ENCODE measurements around the gene VAPB. TPM values are rescaled to one million over a fixed set of nuclear protein-coding genes. Genes with fewer than 3 reads are reported as not detected.
"Not testable (repeated sequence)": the region's sequence is repeated elsewhere in the genome, so short reads cannot be mapped to it uniquely, and the experiment has no call there.

Gene VAPB
- total and polyA plus RNA-seq, 10 donors: 11.2 to 32.5 (median 23.3) TPM

- intact Hi-C loops (cut with DNase I; ENCODE audit: low total_unique reads): no loop called here
- Histone ChIP-seq H3K9me3 (no peaks in the 10 kb centered on the region), H3K4me3 (peak overlapping the region in 1 of 8 donors; percentile 17), H3K4me1 (peaks cover 27 to 84% (median 57%) of the 10 kb centered on the region in 6 donors), H3K27me3 (replicated peaks in 1 of 7) (no peaks in the 10 kb centered on the region), H3K36me3 (no peaks in the 10 kb centered on the region), H3K27ac (peak overlapping the region in 7 of 8 donors; percentile 61 to 78 (median 68))
- no peak for DNase-seq
- no peak for TF ChIP-seq CTCF (IDR thresholded peaks at IDR 0.05 in 8 of 11, conservative IDR thresholded peaks at IDR 0.05 in 3 of 11)
- no peak for TF ChIP-seq POLR2A (IDR thresholded peaks at IDR 0.05)
- no peak for TF ChIP-seq POLR2AphosphoS5 (IDR thresholded peaks at IDR 0.05)
- WGBS, 5 donors: 46 to 57% (median 55%) methylated on average over 2 of the region's 2 CpGs
These were observed 19.0 kb downstream of the VAPB start for GRCh38 chr20:58407966-58408557.

GRCh38 chr20:58408603-58409246, 19.7 kb downstream of the VAPB start:
- intact Hi-C loops (cut with DNase I; ENCODE audit: low total_unique reads): no loop called here

GRCh38 chr20:58414216-58414615, 25.2 kb downstream of the VAPB start:
- H3K27ac ChIP-seq; H3K27me3 ChIP-seq (replicated peaks in 1 of 7); H3K9me3 ChIP-seq; intact Hi-C loops (cut with DNase I; ENCODE audit: low total_unique reads); H3K4me3 ChIP-seq: not testable (repeated sequence)
- peak; percentile 77 for DNase-seq
- H3K36me3 ChIP-seq: peaks cover 0 to 25% (median 2%) of the 10 kb centered on the region in 6 donors
- 97% methylated on average over 33 of the region's 35 CpGs; no CpG with 5 or more reads in 4 of the 5 donors for WGBS, 5 donors
- H3K4me1 ChIP-seq: peaks cover 3 to 54% (median 34%) of the 10 kb centered on the region in 6 donors

More at GRCh38 chr20:58408603-58409246, 19.7 kb downstream of the VAPB start:
- H3K36me3 ChIP-seq: no peaks in the 10 kb centered on the region
- H3K27ac ChIP-seq: peak overlapping the region in 7 of 8 donors; percentile 61 to 78 (median 68)
- H3K27me3 ChIP-seq (replicated peaks in 1 of 7): no peaks in the 10 kb centered on the region
- 31 to 43% (median 32%) methylated on average over 3 of the region's 3 CpGs for WGBS, 5 donors
- H3K4me1 ChIP-seq: peaks cover 27 to 77% (median 51%) of the 10 kb centered on the region in 6 donors
- no peaks in the 10 kb centered on the region for H3K9me3 ChIP-seq
- DNase-seq: no peak
- TF ChIP-seq POLR2AphosphoS5 (IDR thresholded peaks at IDR 0.05) (no peak), POLR2A (IDR thresholded peaks at IDR 0.05) (no peak), CTCF (IDR thresholded peaks at IDR 0.05 in 8 of 11, conservative IDR thresholded peaks at IDR 0.05 in 3 of 11) (no peak)
- peak overlapping the region in 1 of 8 donors; percentile 17 for H3K4me3 ChIP-seq

GRCh38 chr20:58414786-58415185, 25.8 kb downstream of the VAPB start:
- H3K27me3 ChIP-seq (replicated peaks in 1 of 7); DNase-seq; H3K9me3 ChIP-seq; H3K27ac ChIP-seq; H3K4me3 ChIP-seq; intact Hi-C loops (cut with DNase I; ENCODE audit: low total_unique reads): not testable (repeated sequence)
- Histone ChIP-seq H3K4me1 (peaks cover 0 to 49% (median 29%) of the 10 kb centered on the region in 6 donors), H3K36me3 (peaks cover 0 to 31% (median 6%) of the 10 kb centered on the region in 6 donors)
- WGBS, 5 donors: 96 to 99% (median 98%) methylated on average over 18 to 26 of the region's 26 CpGs

GRCh38 chr20:58416057-58416456, 27.0 kb downstream of the VAPB start:
- peaks cover 0 to 44% (median 15%) of the 10 kb centered on the region in 6 donors for H3K36me3 ChIP-seq
- peaks cover 0 to 4% (median 0%) of the 10 kb centered on the region in 8 donors for H3K9me3 ChIP-seq
- H3K4me1 ChIP-seq: peaks cover 0 to 40% (median 19%) of the 10 kb centered on the region in 6 donors
- no peak overlapping the region for H3K4me3 ChIP-seq
- no peak for DNase-seq
- H3K27me3 ChIP-seq (replicated peaks in 1 of 7): no peaks in the 10 kb centered on the region
- 74 to 95% (median 94%) methylated on average over 1 of the region's 1 CpG for WGBS, 5 donors
- peak overlapping the region in 5 of 8 donors; percentile 17 to 74 (median 39) for H3K27ac ChIP-seq
- intact Hi-C loops (cut with DNase I; ENCODE audit: low total_unique reads): no loop called here
- TF ChIP-seq POLR2A (IDR thresholded peaks at IDR 0.05) (no peak), POLR2AphosphoS5 (IDR thresholded peaks at IDR 0.05) (no peak), CTCF (IDR thresholded peaks at IDR 0.05 in 8 of 11, conservative IDR thresholded peaks at IDR 0.05 in 3 of 11) (no peak)
